ENCODE results near the gene BTF3. TPM values are rescaled to one million over a fixed set of nuclear protein-coding genes. Genes with fewer than 3 reads are reported as not detected.

The BTF3 gene
- total and polyA plus RNA-seq, 2 of the 8 experiments (the other 6 are each of a cell fraction or from before 2014, with no cell fraction given): 396 to 754 TPM

DNA sequence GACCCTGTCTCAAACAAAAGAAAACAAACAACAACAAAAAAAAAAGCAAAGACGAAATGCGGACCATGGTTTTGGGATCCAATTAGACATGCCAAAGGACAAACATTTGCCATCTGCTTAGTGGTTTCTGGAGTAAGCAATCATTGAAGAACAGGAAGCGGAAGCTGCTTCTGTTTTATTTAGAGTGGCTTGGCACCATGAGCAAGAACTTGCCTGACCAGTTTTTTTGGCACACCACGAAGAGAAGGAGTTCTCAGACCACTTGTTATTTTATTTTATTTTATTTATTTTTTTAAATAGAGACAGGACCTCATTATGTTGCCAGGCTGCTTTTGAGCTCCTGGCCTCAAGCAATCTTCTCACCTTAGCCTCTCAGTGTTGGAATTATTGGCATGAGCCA, 17.0 kb downstream of the BTF3 start:
- Histone ChIP-seq H3K4me3 (ENCODE audit: extremely low read depth in 1 of 4, insufficient read depth in 2 of 4, low read depth in 3 of 4, low read length in 4 of 4) (no peak overlapping the region), H2BK20ac (ENCODE audit: low read length) (no peak overlapping the region), H3K56ac (replicated peaks; ENCODE audit: insufficient read length, low read depth, low read length) (no peak overlapping the region), H2AK5ac (ENCODE audit: low read depth, low read length) (no peak overlapping the region), H3K36me3 (ENCODE audit: control insufficient read depth in 2 of 4, insufficient read depth in 4 of 4, low read length in 3 of 4) (no peaks in the 10 kb centered on the region), H3K27ac (ENCODE audit: low read depth, low read length) (no peak overlapping the region), H3K4ac (replicated peaks; ENCODE audit: insufficient read length, low read depth, low read length) (no peak overlapping the region), H4K5ac (ENCODE audit: insufficient read length, low read depth, low read length) (no peak overlapping the region), H2BK120ac (replicated peaks; ENCODE audit: low read depth, low read length) (no peak overlapping the region), H2BK15ac (ENCODE audit: low read length) (no peak overlapping the region), H3K27me3 (replicated peaks in 1 of 4; ENCODE audit: control insufficient read depth in 3 of 4, extremely low read depth in 1 of 4, insufficient read depth in 3 of 4, low read length in 3 of 4) (peaks cover 0 to 3% (median 0%) of the 10 kb centered on the region in 4 experiments; a peak in 1 of 7 replicates), H4K8ac (ENCODE audit: extremely low read depth, insufficient read depth, low read length) (no peak overlapping the region), H3K79me1 (ENCODE audit: low read depth, low read length) (no peaks in the 10 kb centered on the region), H3K14ac (ENCODE audit: insufficient read length) (no peak overlapping the region), H3K23ac (ENCODE audit: insufficient read length) (no peak overlapping the region), H3K79me2 (ENCODE audit: control insufficient read depth in 1 of 2, insufficient read depth in 2 of 2, low read length in 2 of 2) (no peaks in the 10 kb centered on the region), H4K20me1 (replicated peaks in 1 of 2; ENCODE audit: control insufficient read depth in 1 of 2, insufficient read depth in 2 of 2, low read length in 2 of 2) (no peaks in the 10 kb centered on the region), H3K18ac (ENCODE audit: extremely low read depth, low read length) (no peak overlapping the region), H4K91ac (replicated peaks; ENCODE audit: insufficient read length, low read length) (no peak overlapping the region), H3K9ac (replicated peaks in 1 of 4; ENCODE audit: extremely low read depth in 1 of 4, low read depth in 3 of 4, low read length in 3 of 4) (no peak overlapping the region), H2BK5ac (ENCODE audit: low read depth, low read length) (no peak overlapping the region), H3K9me3 (ENCODE audit: insufficient read depth in 2 of 2, low read depth in 1 of 2, low read length in 1 of 2) (no peaks in the 10 kb centered on the region), H2BK12ac (ENCODE audit: low read depth, low read length) (no peak overlapping the region; the same call in 1 of the 2 replicates), H2AFZ (ENCODE audit: low read length) (no peak overlapping the region), H3K23me2 (ENCODE audit: low read depth, low read length) (no peaks in the 10 kb centered on the region), H3K4me2 (ENCODE audit: insufficient read depth in 1 of 2, low read depth in 2 of 2, low read length in 2 of 2) (no peak overlapping the region), H3K4me1 (replicated peaks in 1 of 4; ENCODE audit: control insufficient read depth in 3 of 4, insufficient read depth in 4 of 4, low read length in 3 of 4) (no peaks in the 10 kb centered on the region)
- POLR2A ChIA-PET (ENCODE audit: partially characterized antibody): interaction anchor here (0.9 to 6.8 kb wide), 7 partner anchors 8 to 55 kb away, joined by 3 to 42 read pairs (median 6); partner anchors contain the start of gene BTF3
- 81% methylated on average over 4 of the region's 4 CpGs; no CpG with 5 or more reads in 1 of the 2 experiments for WGBS, 2 experiments (ENCODE audit: extremely low coverage in 1 of 2, insufficient coverage in 1 of 2, insufficient read length in 1 of 2, insufficient replicate concordance in 2 of 2, low coverage in 1 of 2, low lambda C conversion rate in 2 of 2, missing lambda C conversion rate in 1 of 2)
- CTCF ChIA-PET (ENCODE audit: partially characterized antibody): interaction anchor here (0.9 to 2.5 kb wide), 9 partner anchors 14 to 279 kb away, joined by 3 to 11 read pairs (median 4); partner anchors contain the start of gene BTF3
- TF ChIP-seq EZH2 (IDR thresholded peaks at IDR 0.05; ENCODE audit: low read depth, low read length, severe bottlenecking) (no peak), POLR2AphosphoS5 (IDR thresholded peaks at IDR 0.05; ENCODE audit: low read depth, low read length) (no peak), BRCA1 (IDR thresholded peaks at IDR 0.05; ENCODE audit: low read depth, low read length) (no peak), RFX5 (IDR thresholded peaks at IDR 0.05; ENCODE audit: borderline replicate concordance, low read depth, low read length) (no peak), EP300 (IDR thresholded peaks at IDR 0.05; ENCODE audit: borderline replicate concordance in 1 of 2, low read depth in 2 of 2, low read length in 2 of 2) (no peak), FOSL1 (IDR thresholded peaks at IDR 0.05; ENCODE audit: insufficient read depth, low read depth, low read length) (no peak), SRF (IDR thresholded peaks at IDR 0.05; ENCODE audit: low read depth, low read length) (no peak), RBBP5 (IDR thresholded peaks at IDR 0.05; ENCODE audit: borderline replicate concordance, low read depth, low read length) (no peak), JUN (IDR thresholded peaks at IDR 0.05; ENCODE audit: low read depth, low read length) (no peak), TAF7 (optimal IDR thresholded peaks at IDR 0.05; ENCODE audit: borderline replicate concordance, low read depth, low read length) (no peak)
- TF ChIP-seq, protein P1, sequence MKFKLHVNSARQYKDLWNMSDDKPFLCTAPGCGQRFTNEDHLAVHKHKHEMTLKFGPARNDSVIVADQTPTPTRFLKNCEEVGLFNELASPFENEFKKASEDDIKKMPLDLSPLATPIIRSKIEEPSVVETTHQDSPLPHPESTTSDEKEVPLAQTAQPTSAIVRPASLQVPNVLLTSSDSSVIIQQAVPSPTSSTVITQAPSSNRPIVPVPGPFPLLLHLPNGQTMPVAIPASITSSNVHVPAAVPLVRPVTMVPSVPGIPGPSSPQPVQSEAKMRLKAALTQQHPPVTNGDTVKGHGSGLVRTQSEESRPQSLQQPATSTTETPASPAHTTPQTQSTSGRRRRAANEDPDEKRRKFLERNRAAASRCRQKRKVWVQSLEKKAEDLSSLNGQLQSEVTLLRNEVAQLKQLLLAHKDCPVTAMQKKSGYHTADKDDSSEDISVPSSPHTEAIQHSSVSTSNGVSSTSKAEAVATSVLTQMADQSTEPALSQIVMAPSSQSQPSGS (IDR thresholded peaks at IDR 0.05; ENCODE audit: low read length): no peak
- FAIRE-seq (no peak), DNase-seq (ENCODE audit: low read depth in 1 of 2, low spot score in 2 of 2) (no peak)
